ENCODE results near the gene MMD2. TPM values are rescaled to one million over a fixed set of nuclear protein-coding genes. Genes with fewer than 3 reads are reported as not detected.
"Not testable (repeated sequence)": the region's sequence is repeated elsewhere in the genome, so short reads cannot be mapped to it uniquely, and the experiment has no call there.

Gene MMD2
- polyA plus RNA-seq, 1 donor: not detected

- not testable (repeated sequence) for DNase-seq
Measured at GRCh38 chr7:4893188-4893587, 65.8 kb downstream of the MMD2 start.

GRCh38 chr7:4891522-4891921 lies 67.5 kb downstream of the MMD2 start:
- not testable (repeated sequence) for DNase-seq

- no peak for DNase-seq
Measured at GRCh38 chr7:4889682-4890081, 69.3 kb downstream of the MMD2 start.

- no peak for DNase-seq
Measured at GRCh38 chr7:4888161-4888560, 70.8 kb downstream of the MMD2 start.

- DNase-seq: no peak
Measured at GRCh38 chr7:4886671-4887070, 72.3 kb downstream of the MMD2 start.

GRCh38 chr7:4885317-4885807 lies 73.6 kb downstream of the MMD2 start:
- DNase-seq: no peak

- no peak for DNase-seq
Measured at GRCh38 chr7:4884164-4884563, 74.8 kb downstream of the MMD2 start.

- DNase-seq: peak; percentile 87
Measured at GRCh38 chr7:4883372-4884144, 75.4 kb downstream of the MMD2 start, which contains the start of gene RADIL. RADIL (minus strand) TSS chr7:4883716; CDS start chr7:4878139, 5,577 bp downstream.

GRCh38 chr7:4883033-4883371 lies 76.0 kb downstream of the MMD2 start:
- DNase-seq: no peak

GRCh38 chr7:4882169-4883032 lies 76.6 kb downstream of the MMD2 start:
- peak; percentile 87 for DNase-seq

GRCh38 chr7:4880218-4880617 lies 78.8 kb downstream of the MMD2 start:
- DNase-seq: no peak

GRCh38 chr7:4879396-4880081 lies 79.4 kb downstream of the MMD2 start:
- DNase-seq: no peak

GRCh38 chr7:4878336-4879335 lies 80.4 kb downstream of the MMD2 start:
- no peak for DNase-seq

- DNase-seq: no peak
Measured at GRCh38 chr7:4876586-4876985, 82.4 kb downstream of the MMD2 start.

- no peak for DNase-seq
Measured at GRCh38 chr7:4875391-4875790, 83.6 kb downstream of the MMD2 start.

GRCh38 chr7:4873071-4873944 lies 85.7 kb downstream of the MMD2 start:
- no peak for DNase-seq

- no peak for DNase-seq
Measured at GRCh38 chr7:4871930-4872675, 86.9 kb downstream of the MMD2 start.

- no peak for DNase-seq
Measured at GRCh38 chr7:4871056-4871680, 87.8 kb downstream of the MMD2 start.

- DNase-seq: no peak
Measured at GRCh38 chr7:4868493-4868892, 90.5 kb downstream of the MMD2 start.
